HAP-1 (cell line): Measurements from ENCODE around the gene INTS3.
"Not testable (repeated sequence)": the region's sequence is repeated elsewhere in the genome, so short reads cannot be mapped to it uniquely, and the experiment has no call there.

Experiments
- DNase-seq, 2 experiments: peaks; one replicate each; pipeline ENCODE4 v3.0.0-alpha.2; 2016 to 2020; ENCODE audit warnings: low spot score in 2 of 2
- H3K27me3 ChIP-seq: fragments of 250-450 bp; sonication (Bioruptor Pico); 2 replicates; pipeline ENCODE4 v1.5.1; 2020; ENCODE audit warnings: low read depth, mild to moderate bottlenecking, moderate library complexity
- H3K36me3 ChIP-seq: fragments of 250-450 bp; sonication (Bioruptor Pico); replicated peaks from 2 replicates; pipeline ENCODE4 v1.5.1; 2020; ENCODE audit warnings: mild to moderate bottlenecking
- H3K4me1 ChIP-seq: fragments of 250-450 bp; sonication (Bioruptor Pico); 2 replicates; pipeline ENCODE4 v1.5.1; 2020; ENCODE audit warnings: mild to moderate bottlenecking
- H3K4me3 ChIP-seq: fragments of 250-450 bp; sonication (Bioruptor Pico); 2 replicates; pipeline ENCODE4 v1.5.1; 2020; ENCODE audit warnings: mild to moderate bottlenecking, moderate library complexity
- H3K9me3 ChIP-seq: fragments of 250-450 bp; sonication (Bioruptor Pico); 2 replicates; pipeline ENCODE4 v1.5.1; 2020; ENCODE audit warnings: mild to moderate bottlenecking, moderate library complexity
- in situ Hi-C: fragments of 300-500 bp; cut with MboI; formaldehyde crosslinking; loops from 3 replicates; pipeline ENCODE4 v1.14.3; 2020; ENCODE audit warnings: low sequenced_read_pairs, inconsistent platforms, mixed read lengths

Gene INTS3

GRCh38 chr1:153754266-153754665 lies 26.4 kb downstream of the INTS3 start:
- peaks cover 80% of the 10 kb centered on the region for H3K36me3 ChIP-seq
- in situ Hi-C loops: loop anchor here (25.0 kb wide), 1 partner anchor 392 kb away; the partner anchor contains the start of gene S100A9

GRCh38 chr1:153760440-153760839 lies 32.6 kb downstream of the INTS3 start:
- Histone ChIP-seq H3K36me3 (peaks cover 72% of the 10 kb centered on the region), H3K4me1 (no peaks in the 10 kb centered on the region), H3K9me3 (no peaks in the 10 kb centered on the region), H3K4me3 (no peak overlapping the region), H3K27me3 (no peaks in the 10 kb centered on the region)
- DNase-seq: no peak
- in situ Hi-C loops: loop anchor here (25.0 kb wide), 1 partner anchor 398 kb away; the partner anchor contains the start of gene S100A9

More at GRCh38 chr1:153754266-153754665, 26.4 kb downstream of the INTS3 start:
- H3K4me3 ChIP-seq: no peak overlapping the region
- no peaks in the 10 kb centered on the region for H3K9me3 ChIP-seq
- no peaks in the 10 kb centered on the region for H3K4me1 ChIP-seq
- no peaks in the 10 kb centered on the region for H3K27me3 ChIP-seq
- DNase-seq: no peak

GRCh38 chr1:153763365-153764225 lies 35.7 kb downstream of the INTS3 start:
- in situ Hi-C loops: loop anchor here (25.0 kb wide), 1 partner anchor 401 kb away; the partner anchor contains the start of gene S100A9
- Histone ChIP-seq H3K4me3 (no peak overlapping the region), H3K27me3 (no peaks in the 10 kb centered on the region), H3K4me1 (no peaks in the 10 kb centered on the region), H3K36me3 (peaks cover 71% of the 10 kb centered on the region), H3K9me3 (no peaks in the 10 kb centered on the region)
- no peak for DNase-seq

- peaks cover 69% of the 10 kb centered on the region for H3K36me3 ChIP-seq
- in situ Hi-C loops: loop anchor here (25.0 kb wide), 1 partner anchor 402 kb away; the partner anchor contains the start of gene S100A9
- H3K27me3 ChIP-seq: no peaks in the 10 kb centered on the region
These were observed 36.5 kb downstream of the INTS3 start for GRCh38 chr1:153764310-153764709.

GRCh38 chr1:153766663-153767062 lies 38.8 kb downstream of the INTS3 start:
- in situ Hi-C loops: loop anchor here (5.0 to 25.0 kb wide), 2 partner anchors 89 to 404 kb away; partner anchors contain the start of genes NPR1 and S100A9
- not testable (repeated sequence) for H3K9me3 ChIP-seq, DNase-seq, H3K4me1 ChIP-seq, H3K4me3 ChIP-seq, H3K27me3 ChIP-seq
- peaks cover 78% of the 10 kb centered on the region for H3K36me3 ChIP-seq

More at GRCh38 chr1:153764310-153764709, 36.5 kb downstream of the INTS3 start:
- no peaks in the 10 kb centered on the region for H3K4me1 ChIP-seq
- DNase-seq: no peak
- no peaks in the 10 kb centered on the region for H3K9me3 ChIP-seq
- H3K4me3 ChIP-seq: no peak overlapping the region

GRCh38 chr1:153767519-153767918 lies 39.7 kb downstream of the INTS3 start:
- Histone ChIP-seq H3K27me3 (no peaks in the 10 kb centered on the region), H3K36me3 (peaks cover 78% of the 10 kb centered on the region), H3K9me3 (no peaks in the 10 kb centered on the region), H3K4me1 (no peaks in the 10 kb centered on the region), H3K4me3 (no peak overlapping the region)
- in situ Hi-C loops: loop anchor here (5.0 to 25.0 kb wide), 2 partner anchors 90 to 405 kb away; partner anchors contain the start of genes NPR1 and S100A9
- DNase-seq: no peak

- Histone ChIP-seq H3K9me3 (no peaks in the 10 kb centered on the region), H3K36me3 (peaks cover 78% of the 10 kb centered on the region), H3K4me3 (no peak overlapping the region), H3K4me1 (no peaks in the 10 kb centered on the region), H3K27me3 (no peaks in the 10 kb centered on the region)
- DNase-seq: no peak
- in situ Hi-C loops: loop anchor here (5.0 to 25.0 kb wide), 2 partner anchors 91 to 406 kb away; partner anchors contain the start of genes NPR1 and S100A9
These were observed 40.7 kb downstream of the INTS3 start for GRCh38 chr1:153768316-153769181.

- no peak for DNase-seq
- peaks cover 72% of the 10 kb centered on the region for H3K36me3 ChIP-seq
- no peaks in the 10 kb centered on the region for H3K27me3 ChIP-seq
- no peaks in the 10 kb centered on the region for H3K9me3 ChIP-seq
- H3K4me3 ChIP-seq: no peak overlapping the region
- H3K4me1 ChIP-seq: no peaks in the 10 kb centered on the region
- in situ Hi-C loops: loop anchor here (5.0 to 25.0 kb wide), 2 partner anchors 92 to 407 kb away; partner anchors contain the start of genes NPR1 and S100A9
These were observed 41.4 kb downstream of the INTS3 start for GRCh38 chr1:153769221-153769620.

- no peaks in the 10 kb centered on the region for H3K9me3 ChIP-seq
- DNase-seq: no peak
- in situ Hi-C loops: loop anchor here (25.0 kb wide), 1 partner anchor 408 kb away; the partner anchor contains the start of gene S100A9
- peaks cover 3% of the 10 kb centered on the region; the same call in 1 of the 2 replicates for H3K4me1 ChIP-seq
- no peaks in the 10 kb centered on the region for H3K27me3 ChIP-seq
- peaks cover 59% of the 10 kb centered on the region for H3K36me3 ChIP-seq
- H3K4me3 ChIP-seq: no peak overlapping the region
These were observed 42.9 kb downstream of the INTS3 start for GRCh38 chr1:153770797-153771196.

- no peak overlapping the region for H3K4me3 ChIP-seq
These were observed 43.4 kb downstream of the INTS3 start for GRCh38 chr1:153771261-153771660.

GRCh38 chr1:153771841-153772593 lies 44.2 kb downstream of the INTS3 start:
- H3K4me3 ChIP-seq: no peak overlapping the region
- H3K4me1 ChIP-seq: peaks cover 6% of the 10 kb centered on the region; the same call in 1 of the 2 replicates
- in situ Hi-C loops: loop anchor here (25.0 kb wide), 1 partner anchor 410 kb away; the partner anchor contains the start of gene S100A9
- H3K27me3 ChIP-seq: no peaks in the 10 kb centered on the region
- peak in 1 of 2 experiments; percentile 62 for DNase-seq
- H3K36me3 ChIP-seq: peaks cover 55% of the 10 kb centered on the region
- no peaks in the 10 kb centered on the region for H3K9me3 ChIP-seq

More at GRCh38 chr1:153771261-153771660, 43.4 kb downstream of the INTS3 start:
- Histone ChIP-seq H3K4me1 (peaks cover 5% of the 10 kb centered on the region; the same call in 1 of the 2 replicates), H3K27me3 (no peaks in the 10 kb centered on the region), H3K9me3 (no peaks in the 10 kb centered on the region), H3K36me3 (peaks cover 58% of the 10 kb centered on the region)
- no peak for DNase-seq
- in situ Hi-C loops: loop anchor here (25.0 kb wide), 1 partner anchor 409 kb away; the partner anchor contains the start of gene S100A9

- no peak for DNase-seq
- Histone ChIP-seq H3K4me1 (peaks cover 6% of the 10 kb centered on the region; the same call in 1 of the 2 replicates), H3K9me3 (no peaks in the 10 kb centered on the region), H3K4me3 (no peak overlapping the region), H3K36me3 (peaks cover 42% of the 10 kb centered on the region), H3K27me3 (no peaks in the 10 kb centered on the region)
- in situ Hi-C loops: loop anchor here (25.0 kb wide), 1 partner anchor 411 kb away; the partner anchor contains the start of gene S100A9
These were observed 45.5 kb downstream of the INTS3 start for GRCh38 chr1:153773096-153773921.
